ENCODE data around the gene NDUFB1.
A peak's percentile ranks its signal among the peaks of the same experiment; 100 is the strongest.

Gene NDUFB1

DNA sequence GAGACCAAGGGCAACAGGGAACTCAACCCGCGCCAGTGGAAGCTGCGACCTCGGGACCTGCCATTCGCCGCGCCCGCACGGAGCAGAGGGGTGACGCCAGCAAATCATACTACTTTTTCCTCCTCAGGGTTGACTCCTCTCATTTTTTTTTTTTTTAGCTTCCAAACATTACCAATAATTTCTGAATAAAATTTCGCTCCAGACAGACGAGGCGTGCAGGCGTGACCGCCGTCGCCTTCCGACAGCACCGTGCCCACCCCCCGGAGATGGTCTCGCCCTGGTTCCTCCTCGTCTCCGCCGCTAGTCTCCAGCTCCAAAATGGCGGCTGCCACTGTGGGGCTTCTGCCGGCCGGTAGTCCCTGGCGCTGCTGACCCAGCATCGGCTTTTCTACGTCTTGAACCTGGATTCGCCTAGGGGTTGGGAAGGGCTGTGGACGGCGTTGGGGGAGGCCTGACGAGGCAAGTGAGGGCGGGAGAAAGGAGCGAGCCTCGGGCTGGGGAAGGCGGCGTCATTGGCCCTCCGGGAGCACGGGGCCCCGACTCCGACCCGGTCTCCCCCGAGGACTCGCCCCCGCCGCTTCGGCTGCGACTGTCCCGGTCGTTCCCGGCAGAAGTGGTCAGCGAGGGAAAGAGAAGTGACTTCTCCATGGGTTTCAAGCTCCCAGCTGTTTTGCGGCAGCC is at the start of gene NDUFB1, which contains the start of gene CPSF2:
NDUFB1 (minus strand) TSS at position 37 of the 681 bp plus-strand sequence. CDS start 4,069 bp downstream, outside the sequence.
CPSF2 (plus strand) TSS at position 300 of the 681 bp plus-strand sequence. CDS start 9,016 bp downstream, outside the sequence.
- DNase-seq: peak; percentile 91

DNA sequence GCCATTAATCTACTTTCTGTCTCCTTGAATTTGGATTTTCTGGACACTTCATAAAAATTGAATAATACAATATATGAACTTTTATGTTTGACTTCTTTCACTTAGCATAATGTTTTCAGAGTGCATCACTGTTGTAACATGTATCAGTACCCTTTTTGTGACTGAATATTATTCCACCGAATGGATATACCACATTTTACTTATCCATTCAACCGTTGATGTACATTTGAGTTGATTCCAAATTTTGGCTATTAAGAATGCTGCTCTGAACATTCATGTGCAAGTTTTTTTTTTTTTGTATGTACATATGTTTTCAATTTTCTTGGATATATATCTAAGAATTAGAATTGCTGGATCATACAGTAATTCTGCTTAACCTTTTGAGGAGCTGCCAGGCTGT is 43.5 kb upstream of the NDUFB1 start:
- DNase-seq: no peak

DNA sequence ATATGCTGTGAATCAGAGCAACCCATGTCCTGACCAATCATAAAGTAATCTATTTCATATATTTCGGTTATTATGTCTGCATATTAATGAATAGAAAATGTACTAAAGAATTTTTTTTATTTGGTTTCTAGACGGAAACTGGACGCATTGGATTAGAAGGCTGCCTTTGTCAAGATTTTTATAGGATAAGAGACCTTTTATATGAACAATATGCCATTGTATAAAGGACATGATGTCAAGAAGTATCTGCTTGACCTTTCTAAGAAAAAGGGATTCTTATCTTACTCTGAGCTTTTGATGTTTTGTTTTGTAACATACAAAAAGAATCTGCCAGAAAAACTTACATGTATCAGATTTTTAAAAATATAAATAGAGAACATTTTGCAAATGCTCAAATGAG is 40.0 kb upstream of the NDUFB1 start:
- DNase-seq: no peak

DNA sequence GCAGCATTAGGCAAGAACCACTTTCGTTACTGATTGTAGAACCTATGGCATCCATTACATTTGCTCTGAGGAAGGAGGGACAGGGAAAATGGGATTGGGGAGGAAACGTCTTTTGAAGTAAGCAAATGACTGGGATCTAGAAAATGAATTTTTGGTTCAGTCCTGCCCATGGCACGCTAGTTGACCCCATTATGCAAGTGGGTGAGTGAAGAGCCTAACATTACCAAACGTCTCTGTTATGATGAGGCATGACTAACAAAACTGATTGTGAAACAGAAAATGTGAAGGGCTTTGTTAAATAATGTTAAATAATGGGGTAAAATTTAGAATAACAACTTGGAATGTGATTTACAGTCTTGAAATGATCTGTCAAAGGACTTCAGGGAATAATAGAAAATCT is 39.1 kb upstream of the NDUFB1 start:
- no peak for DNase-seq

DNA sequence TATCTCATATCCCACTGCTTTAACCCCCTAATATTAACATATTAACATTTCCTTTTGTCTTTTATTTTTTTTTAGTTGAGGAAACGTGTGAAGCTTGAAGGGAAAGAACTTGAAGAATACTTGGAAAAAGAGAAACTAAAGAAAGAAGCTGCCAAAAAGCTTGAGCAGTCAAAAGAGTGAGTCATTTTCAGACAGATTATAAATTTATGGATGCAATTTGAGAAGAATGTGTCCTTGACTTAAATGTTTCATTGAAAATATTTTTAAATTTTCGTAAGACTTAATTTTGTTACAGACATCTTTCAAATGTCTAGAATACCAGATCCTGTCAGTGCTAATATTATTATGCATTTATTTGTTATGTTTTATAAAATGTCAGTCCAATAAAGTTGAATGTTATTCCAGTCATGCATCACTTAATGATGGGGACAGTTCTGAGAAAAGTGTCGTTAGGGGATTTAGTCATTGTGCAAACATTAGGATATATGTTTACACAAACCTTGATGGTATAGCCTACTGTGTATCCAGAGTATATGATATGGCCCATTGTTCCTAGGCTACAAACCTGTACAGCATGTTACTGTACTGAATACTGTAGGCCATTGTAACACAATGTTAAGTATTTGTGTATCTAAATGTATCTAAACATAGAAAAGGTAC is 32.9 kb upstream of the NDUFB1 start:
- DNase-seq: no peak

DNA sequence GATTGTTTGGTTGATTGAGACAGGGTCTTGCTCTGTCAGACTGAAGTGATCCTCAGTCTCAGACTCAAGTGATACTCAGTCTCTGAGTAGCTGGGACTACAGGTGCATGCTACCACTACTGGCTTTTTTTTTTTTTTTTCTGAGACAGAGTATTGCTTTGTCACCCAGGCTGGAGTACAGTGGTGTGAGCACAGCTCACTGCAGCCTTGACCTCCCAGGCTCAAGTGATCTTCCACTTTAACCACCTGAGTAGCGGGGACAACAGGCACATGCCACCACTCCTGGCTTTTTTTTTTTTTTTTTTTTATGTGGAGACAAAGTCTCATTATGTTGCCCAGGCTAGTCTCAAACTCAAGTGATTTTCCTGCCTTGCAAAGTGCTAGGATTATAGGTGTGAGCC is 32.1 kb upstream of the NDUFB1 start:
- DNase-seq: no peak

DNA sequence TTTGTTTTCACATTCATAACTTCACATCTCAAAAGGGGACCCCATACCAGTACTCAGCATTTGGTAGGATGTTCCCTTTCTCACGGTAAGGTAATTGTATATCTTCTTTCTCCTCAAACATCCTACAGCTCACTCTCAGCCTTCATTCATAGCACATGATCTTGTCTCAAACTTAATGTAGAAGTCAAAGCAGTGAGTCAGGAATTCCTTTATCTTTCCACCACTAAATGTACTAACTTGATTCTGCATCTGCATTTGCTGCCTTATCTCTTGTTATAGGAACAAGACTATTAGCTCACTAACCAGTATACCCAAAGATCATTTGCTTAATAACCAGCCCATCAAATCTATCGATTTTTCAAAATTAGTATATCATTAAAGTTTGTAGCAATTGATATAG is 23.2 kb upstream of the NDUFB1 start:
- DNase-seq: no peak

DNA sequence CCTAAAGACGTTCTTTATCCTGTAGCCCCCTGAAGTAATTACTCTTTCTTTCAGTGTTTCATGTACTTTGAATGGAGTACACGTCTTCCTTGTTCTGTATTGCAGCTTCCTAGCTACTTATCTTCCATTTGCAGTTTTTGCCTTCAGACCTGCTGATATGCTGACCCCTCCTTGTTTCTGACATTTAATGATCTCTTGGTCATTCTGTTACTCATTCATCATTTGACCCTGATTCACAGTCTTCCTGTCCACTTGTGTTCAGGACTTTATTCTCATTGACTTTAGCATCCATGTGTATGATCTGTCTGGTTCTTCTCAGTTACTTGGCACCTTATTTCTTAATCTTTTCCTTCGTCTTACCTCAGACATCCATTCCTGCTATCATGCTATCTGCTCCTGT is 22.5 kb upstream of the NDUFB1 start:
- DNase-seq: no peak

DNA sequence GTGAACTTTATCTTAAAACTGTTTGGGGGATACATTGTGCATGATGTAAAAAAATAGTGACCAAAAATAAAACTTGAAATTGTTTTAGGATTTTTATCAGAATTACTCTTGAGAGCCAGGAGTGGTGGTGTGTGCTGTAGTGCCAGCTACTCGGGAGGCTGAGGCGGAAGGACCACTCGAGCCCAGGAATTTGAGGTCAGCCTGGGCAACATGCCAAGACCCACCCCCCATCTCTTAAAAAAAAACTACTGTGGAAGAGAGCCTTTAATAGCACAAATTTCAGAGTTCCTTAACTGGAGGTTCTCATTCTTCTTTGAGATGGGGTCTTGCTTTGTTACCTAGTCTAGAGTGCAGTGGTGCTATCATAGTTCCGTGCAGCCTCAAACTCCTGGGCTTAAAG is 21.8 kb upstream of the NDUFB1 start:
- DNase-seq: no peak

DNA sequence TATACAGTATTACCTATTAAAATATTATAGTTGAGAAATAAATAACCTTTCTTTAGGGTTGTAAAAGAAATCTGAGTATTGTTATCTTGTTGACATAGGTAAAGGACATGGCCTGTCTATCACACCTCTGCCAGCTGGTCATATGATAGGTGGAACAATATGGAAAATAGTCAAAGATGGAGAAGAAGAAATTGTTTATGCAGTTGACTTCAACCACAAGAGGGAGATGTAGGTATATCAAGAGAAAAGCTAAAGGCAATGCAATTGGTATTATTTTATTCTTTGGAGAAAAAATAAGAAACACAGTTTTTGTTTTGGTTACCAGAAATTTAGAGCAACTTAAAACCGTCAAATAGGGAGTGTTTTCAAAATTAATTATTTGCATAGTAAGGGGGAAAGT is 13.8 kb upstream of the NDUFB1 start:
- no peak for DNase-seq

DNA sequence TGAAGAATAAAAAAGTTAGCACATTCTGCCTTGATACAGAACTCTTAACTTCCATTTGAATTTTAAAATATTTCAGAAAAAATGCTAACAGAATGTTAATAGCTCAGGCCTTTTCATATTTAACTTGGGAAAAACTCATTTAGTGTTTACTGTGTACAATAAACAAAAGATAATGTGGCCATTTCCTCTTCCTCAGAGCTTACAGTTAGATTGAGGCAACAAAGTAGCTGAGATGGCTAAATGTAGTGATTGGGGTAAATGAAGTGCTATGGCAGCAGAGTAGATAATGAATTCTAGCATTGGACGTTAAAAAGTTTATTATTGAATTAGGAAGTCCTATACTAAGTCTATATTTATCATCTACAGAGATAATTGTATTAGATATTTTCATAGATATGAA is 12.9 kb upstream of the NDUFB1 start:
- DNase-seq: no peak

DNA sequence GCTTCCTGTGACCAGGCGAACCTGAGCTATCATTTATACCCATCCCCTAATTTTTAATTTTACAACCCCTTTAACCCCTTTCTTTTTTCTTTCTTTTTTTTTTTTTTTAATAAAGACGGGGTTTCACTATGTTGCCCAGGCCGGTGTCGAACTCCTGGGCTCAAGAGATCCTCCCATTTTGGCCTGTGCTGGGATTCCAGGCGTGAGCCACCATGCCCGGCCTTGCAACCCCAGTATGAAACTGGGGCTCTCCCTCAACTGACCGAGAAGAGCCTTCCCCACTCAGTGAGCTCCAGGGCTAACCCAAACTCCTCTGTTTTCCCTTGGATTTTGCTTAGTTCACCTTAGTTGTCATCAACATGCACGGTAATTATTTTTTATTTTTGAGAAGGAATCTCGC is 1.3 kb upstream of the NDUFB1 start:
- no peak for DNase-seq

DNA sequence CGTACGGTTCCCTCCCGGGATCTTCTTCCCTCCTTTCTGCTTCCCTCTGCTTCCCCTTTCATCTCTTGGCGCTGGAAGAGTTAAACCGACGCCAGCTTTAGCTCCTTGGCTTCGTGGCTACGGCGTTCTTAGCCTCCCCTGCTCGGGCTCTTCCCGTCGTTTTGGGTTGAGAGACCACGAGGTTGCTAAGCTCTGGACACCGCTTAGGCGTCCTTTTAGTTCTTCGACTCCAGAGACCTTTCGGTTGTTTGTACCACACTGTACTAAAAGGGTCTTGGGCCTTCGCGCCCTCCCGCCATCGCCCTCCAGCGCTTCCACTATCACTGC is 808 bp upstream of the NDUFB1 start:
- DNase-seq: no peak

DNA sequence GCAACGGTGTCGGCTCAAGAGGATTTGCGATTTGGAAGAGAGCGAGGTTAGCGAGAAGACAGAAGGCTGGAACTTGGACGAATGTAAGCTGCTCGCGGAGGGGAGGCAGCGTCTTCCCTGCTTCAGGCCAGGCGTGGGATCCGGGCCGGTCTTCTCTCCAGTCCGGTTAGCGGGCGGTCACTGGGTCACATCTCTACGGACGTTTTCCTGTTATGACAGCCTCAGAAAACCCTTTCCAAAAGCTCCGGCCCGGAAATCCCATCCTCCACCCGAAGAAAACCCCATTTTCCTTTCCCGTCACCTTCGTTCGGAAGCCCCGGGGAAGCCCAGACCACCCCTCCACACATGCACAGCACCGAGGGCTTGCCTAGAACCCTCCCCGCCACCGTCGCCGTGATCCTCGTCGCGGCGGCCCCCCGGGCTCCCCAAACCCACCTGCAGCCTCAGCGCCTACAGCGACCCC is 268 bp downstream of the NDUFB1 start:
- no peak for DNase-seq

DNA sequence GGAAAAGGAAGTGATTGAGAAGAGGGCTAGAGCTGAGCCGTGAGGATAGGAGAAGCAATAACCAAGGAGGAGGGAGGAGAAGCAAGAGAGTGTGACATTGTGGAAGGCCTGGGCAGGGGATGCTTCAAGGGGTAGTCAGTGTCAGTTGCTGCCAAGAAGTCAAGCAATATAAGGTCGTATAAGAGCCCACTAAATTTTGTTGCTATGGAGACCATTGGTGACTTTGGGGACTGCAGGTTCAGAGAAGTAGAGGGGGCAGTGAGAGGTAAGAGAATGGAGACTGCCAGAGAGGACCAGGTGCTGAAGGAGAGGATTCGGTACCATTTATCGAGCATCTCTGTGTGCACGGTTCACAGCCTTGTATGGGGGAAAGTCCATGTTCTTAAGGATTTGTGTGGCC is 12.0 kb downstream of the NDUFB1 start:
- DNase-seq: no peak

DNA sequence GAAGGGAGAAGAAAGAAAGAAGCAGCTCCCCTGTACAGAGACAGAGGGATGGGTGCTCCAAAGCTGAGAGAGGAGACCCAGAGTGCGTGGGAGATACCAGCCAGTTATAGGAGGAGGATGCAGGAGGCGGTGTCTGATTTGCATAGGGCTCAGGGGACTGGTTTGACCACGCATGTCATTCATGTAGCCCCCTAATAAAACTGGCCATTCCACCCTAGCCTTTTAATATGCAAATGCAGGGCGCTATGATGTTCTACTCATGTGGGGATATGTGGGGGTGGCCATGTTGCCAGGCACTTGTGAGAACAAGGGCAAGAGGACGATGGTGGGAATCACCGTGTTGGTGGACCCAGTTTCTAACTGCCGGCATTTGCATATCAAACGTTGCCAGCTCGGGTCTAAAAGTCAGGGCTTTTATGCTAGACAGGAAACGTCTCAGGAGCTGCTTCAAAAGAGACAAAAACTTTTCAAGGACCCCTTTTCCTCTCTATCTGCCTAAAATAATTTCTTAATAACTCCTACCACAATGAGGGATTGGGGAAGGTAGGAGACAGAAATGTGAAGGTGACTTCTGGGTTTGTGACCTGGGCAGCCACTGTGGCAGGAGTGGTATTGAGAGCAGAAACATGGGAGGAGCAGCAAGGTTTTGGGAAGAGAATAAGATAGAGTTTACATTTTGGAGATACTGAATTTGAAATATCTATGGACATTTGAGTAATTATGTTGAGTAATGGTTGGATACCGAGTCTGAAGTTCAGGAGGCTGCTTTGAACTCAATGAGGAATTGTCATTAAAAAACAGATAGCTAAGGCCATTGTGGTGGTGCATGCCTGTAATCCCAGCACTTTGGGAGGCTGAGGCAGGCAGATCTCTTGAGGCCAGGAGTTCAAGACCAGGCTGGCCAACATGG is 12.9 kb downstream of the NDUFB1 start:
- no peak for DNase-seq

DNA sequence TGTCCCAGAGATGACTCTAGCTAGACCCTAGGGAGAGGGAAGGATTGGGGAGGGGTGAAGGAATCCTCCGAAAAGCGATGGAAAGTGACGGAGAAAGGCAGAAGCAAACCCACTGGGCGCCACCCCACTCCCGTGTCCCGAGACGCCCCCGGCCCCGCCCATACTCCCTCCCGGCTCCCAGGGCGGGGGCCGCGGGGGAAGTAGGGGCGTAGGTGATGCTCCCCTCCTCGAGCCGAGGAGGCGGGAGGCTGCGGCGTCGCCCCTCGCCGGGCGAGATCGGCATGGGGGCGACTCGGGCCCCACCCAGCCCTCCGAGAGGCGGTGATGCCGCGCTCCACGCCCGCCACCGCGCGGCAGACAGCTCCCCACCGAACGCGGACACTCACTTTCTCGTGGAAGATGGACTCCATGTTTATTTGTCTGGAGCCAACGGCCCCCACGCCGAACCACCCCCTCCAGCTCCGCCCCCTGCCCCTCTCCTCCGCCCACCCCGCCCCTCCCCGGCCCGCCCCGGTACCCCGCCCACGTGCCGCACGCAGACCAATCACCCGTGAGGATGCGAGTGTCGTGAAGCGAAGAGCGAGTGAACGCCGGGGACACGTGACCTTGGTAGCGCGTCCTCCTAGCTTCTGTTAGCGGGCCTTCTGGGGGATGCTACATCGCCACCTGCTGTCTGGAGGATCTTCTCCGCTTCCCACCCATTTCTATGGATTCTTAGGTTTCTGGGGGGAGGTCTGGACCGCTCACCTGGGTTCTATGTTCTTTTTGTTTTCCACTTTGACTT is 15.2 kb downstream of the NDUFB1 start, which contains the start of gene ATXN3:
ATXN3 (minus strand) TSS at position 440 of the 784 bp plus-strand sequence; CDS start at position 410, 30 bp downstream.
- peak; percentile 97 for DNase-seq

DNA sequence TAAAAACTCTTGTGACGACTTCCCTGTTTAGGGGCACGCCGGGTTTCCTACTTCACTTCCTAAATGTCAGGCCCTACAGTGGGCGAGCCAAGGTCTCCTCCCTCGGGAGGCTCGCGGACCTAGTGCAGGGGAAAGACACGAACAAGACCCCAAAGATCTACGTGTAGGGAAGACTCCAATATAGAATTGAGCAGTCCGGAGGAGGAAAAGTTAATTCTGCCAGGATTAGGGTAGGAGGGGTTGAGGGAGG is 15.7 kb downstream of the NDUFB1 start:
- DNase-seq: no peak

DNA sequence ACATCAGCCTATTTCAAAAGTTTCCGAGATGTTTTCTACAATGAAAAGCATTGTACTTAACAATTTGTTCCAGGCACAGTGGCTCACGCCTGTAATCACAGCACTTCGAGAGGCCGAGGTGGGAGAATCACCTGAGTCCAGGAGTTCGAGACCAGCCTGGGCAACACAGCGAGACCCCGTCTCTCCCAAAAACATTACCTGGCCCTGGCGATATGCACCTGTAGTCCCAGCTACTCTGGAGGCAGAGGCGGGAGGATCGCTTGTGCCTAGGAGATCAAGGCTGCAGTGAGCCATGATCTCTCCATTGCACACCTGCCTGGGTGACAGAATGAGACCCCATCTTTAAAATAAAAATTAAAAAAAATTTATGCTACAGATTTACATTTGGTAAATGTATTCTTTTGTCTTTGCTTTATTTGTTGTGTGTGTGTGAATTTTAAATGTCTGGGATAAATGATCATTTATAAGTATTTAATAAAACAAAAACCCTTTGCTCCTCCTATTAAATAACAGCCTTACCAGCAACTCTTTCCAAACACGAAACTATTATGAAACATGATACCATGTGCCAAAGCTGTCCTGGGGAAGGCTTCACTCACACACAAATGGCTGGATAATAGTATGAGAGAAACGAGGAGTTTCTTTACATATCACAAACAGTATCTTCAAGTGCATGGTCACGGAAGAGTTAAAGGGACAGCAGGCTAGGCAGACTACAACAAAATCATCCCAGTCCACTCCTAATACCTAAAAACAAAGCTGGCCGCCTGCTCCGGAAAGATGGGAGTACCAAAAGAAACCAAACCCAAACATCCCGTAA is 16.2 kb downstream of the NDUFB1 start:
- DNase-seq: no peak

DNA sequence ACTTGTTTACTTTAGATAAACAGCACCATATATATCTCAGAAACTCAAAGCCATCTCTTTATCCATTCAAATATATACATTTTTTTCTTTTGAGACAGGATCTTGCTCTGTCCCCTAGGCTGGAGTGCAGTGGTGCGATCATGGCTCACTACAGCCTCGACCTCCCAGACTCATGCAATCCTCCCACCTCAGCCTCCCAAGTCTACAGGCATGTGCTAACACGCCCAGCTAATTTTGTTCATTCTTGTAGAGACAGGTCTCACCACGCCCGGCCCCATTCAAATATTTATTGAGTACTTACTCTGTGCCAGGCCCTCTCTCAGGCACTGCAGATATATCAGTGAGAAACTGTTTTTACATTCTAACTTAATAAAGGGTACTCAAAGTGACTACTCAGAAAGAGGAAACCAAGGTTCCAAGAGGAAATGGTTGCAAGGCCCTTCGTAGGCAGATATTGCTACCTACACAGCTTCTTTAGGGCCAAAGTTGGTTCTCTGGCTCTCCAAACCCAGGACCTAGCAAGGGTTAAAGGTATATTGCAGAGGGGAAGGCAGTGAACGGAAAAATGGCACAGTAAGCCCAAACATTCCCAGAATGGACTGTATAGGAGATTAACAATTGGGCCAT is 18.0 kb downstream of the NDUFB1 start:
- DNase-seq: no peak

DNA sequence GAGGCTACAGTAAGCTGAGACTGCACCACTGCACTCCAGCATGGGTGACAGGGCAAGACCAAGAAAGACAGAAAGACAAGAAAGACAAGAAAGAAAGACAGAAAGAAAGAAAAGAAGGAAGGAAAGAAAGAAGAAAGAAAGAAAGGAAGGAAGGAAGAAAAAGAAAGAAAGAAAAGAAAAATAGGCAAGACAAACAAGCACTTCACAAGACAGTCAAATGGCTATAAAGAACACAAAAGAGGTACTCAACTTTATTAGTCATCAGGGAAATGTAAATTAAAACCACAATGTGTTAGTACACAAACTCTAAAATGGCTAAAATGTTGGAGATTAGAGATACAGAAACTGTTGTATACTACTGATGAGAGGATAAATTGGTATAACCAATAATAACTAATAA is 21.7 kb downstream of the NDUFB1 start:
- DNase-seq: no peak

DNA sequence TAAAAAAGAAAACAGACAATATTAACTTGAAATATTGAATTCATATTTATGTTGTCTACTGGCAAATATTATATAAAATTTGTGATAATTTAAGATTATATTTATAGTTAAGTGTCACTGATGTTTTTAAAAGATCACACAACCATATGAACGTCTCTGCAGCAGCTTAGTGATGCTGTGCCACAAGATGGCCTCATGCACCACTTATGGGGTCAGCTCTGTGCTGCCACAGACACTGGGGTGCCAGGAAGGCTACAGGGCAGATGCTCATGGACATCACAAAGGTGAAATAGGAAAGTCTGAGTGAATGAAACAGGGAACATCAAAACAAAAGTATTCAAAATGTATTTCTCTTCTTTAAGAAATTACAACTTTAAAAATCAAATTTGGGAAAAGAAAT is 28.2 kb downstream of the NDUFB1 start:
- DNase-seq: no peak

Data from right forelimb (tissue), 1 donor.